Skeletal muscle satellite cell (primary cell): ENCODE data around the gene INTS1.

Experiments
- H3K27me3 ChIP-seq: 2 replicates; pipeline ENCODE4 v1.7.0; 2013; ENCODE audit warnings: low read length; ENCODE audit not compliant: control insufficient read depth, insufficient read depth
- H3K36me3 ChIP-seq: 2 replicates; pipeline ENCODE4 v1.7.0; 2013; ENCODE audit warnings: mild to moderate bottlenecking, control low read depth, low read length; ENCODE audit not compliant: insufficient read depth
- H3K4me1 ChIP-seq: 2 replicates; pipeline ENCODE4 v1.7.0; 2013; ENCODE audit warnings: low read length; ENCODE audit not compliant: control insufficient read depth, insufficient read depth
- H3K4me2 ChIP-seq: 2 replicates; pipeline ENCODE4 v1.7.0; 2013; ENCODE audit warnings: mild to moderate bottlenecking, low read length
- H3K4me3 ChIP-seq: 2 replicates; pipeline ENCODE4 v1.7.0; 2013; ENCODE audit warnings: low read length
- H3K9ac ChIP-seq: 2 replicates; pipeline ENCODE4 v1.7.0; 2013; ENCODE audit warnings: mild to moderate bottlenecking, low read depth, low read length, moderate library complexity
- H3K9me3 ChIP-seq: replicated peaks from 2 replicates; pipeline ENCODE4 v1.7.0; 2013; ENCODE audit warnings: mild to moderate bottlenecking, control low read depth, low read length

The INTS1 gene

DNA sequence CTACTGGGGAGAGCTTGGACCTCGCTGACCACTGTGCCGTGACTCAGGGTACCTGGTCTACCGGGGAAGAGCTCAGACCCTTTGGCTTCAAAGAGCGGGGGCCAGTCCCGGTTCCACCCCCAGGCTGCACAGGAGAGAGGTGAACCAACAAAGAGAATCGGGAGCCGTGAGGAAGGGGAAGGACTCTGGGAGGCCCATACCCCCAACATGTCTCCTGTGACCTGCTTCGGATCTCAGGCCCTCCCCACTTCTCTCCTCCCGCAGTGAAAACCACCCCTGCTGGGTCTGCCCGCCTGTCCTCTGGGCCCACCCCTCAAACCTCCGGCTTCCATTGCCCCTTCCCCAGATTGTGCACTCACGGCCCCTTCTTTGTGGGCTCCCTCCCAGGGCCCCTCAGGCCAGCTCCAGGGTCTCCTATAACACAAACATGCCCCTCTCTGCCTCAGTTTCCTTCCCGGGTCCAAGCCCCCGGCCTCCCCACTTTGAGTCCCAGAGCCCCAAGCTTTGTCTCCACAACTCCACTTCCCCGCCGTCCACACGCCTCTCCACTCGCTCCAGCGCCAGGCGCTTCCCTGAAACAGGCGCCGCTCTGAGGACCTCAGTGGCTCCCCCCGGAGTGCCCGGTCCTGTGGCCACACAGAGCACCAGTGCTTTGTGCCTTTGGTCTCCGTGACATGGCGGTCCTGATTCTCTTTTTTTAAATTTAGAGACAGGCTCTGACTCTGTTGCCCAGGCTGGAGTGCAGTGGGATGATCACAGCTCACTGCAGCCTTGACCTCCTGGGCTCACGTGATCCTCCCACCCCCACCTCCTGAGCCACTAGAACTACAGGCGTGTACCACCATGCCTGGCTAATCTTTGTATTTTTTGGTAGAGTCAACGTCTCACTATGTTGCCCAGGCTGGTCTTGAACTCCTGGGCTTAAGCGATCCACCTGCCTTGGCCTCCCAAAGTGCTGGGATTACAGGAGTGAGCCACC, 7.5 kb upstream of the INTS1 start:
- Histone ChIP-seq H3K4me2 (no peak overlapping the region), H3K4me3 (no peak overlapping the region), H3K36me3 (no peaks in the 10 kb centered on the region), H3K9ac (no peak overlapping the region), H3K9me3 (no peaks in the 10 kb centered on the region), H3K27me3 (no peaks in the 10 kb centered on the region), H3K4me1 (peaks cover 17% of the 10 kb centered on the region)

DNA sequence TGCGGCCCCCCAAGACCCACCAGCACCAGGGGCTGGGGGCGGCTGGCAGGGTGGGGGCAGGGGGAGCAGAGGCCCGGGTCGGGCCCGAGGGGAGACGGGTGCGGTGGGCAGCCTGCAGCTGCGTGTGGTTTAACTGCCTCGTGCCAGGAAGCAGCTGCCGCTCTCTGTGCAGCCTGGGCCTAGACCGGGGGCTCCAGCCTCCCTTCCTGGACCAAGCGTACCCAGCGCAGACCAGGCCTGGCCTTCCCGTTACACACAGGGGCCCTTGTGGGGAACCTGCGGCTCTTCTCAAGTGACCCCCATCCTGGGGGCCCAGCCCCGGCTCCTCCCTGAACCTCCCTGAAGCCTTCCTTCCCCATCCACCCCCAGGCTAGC, 6.6 kb upstream of the INTS1 start:
- no peak overlapping the region for H3K9ac ChIP-seq
- H3K9me3 ChIP-seq, result no peaks in the 10 kb centered on the region
- no peaks in the 10 kb centered on the region for H3K36me3 ChIP-seq
- H3K4me3 ChIP-seq, result no peak overlapping the region
- H3K27me3 ChIP-seq, result no peaks in the 10 kb centered on the region
- no peak overlapping the region for H3K4me2 ChIP-seq
- peaks cover 19% of the 10 kb centered on the region for H3K4me1 ChIP-seq

DNA sequence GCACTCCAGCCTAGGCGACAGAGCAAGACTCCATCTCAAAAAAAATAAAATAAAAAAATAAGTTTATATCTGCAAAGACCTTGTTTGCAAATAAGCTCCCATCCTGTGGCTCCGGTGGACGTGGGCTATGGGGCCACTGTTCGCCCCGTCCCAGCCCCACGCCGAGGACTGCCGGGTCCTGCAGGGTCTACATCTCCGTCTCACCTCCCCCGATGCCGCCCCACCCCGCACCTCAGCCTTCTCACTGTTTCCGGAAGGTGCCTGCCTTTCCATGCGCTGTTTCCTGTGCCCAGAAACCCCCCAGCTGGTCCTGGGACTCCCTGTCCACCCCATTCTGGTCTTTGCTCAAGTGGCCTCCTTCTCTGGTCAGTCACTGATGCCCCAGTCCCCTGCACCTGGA, 5.0 kb upstream of the INTS1 start:
- H3K4me2 ChIP-seq, result no peak overlapping the region
- H3K36me3 ChIP-seq, result no peaks in the 10 kb centered on the region
- no peak overlapping the region for H3K9ac ChIP-seq
- no peak overlapping the region for H3K4me3 ChIP-seq
- no peaks in the 10 kb centered on the region for H3K9me3 ChIP-seq
- no peaks in the 10 kb centered on the region for H3K27me3 ChIP-seq
- peaks cover 19% of the 10 kb centered on the region for H3K4me1 ChIP-seq

DNA sequence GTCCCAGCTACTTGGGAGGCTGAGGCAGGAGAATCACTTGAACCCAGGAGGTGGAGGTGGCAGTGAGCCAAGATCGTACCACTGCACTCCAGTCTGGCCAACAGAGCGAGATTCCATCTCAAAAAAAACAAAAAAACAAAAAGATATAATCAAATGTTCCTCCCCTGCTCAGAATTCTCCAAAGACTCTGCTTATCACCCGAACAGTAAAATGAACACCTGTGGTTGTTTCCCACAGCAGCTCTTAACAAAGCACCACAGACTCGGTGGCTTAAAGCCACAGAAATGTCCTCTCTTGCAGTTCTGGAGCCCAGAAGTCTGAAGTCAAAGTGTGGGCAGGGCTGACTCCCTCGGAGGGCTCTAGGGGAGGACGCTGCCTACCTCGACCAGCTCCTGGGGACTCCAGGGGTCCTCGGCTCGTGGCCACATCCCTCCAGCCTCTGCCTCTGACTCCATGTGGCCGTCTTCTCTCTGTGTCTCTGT, 4.1 kb upstream of the INTS1 start:
- Histone ChIP-seq H3K36me3 (no peaks in the 10 kb centered on the region), H3K9me3 (no peaks in the 10 kb centered on the region), H3K4me3 (no peak overlapping the region), H3K9ac (no peak overlapping the region), H3K4me1 (peaks cover 14% of the 10 kb centered on the region), H3K4me2 (no peak overlapping the region), H3K27me3 (no peaks in the 10 kb centered on the region)

DNA sequence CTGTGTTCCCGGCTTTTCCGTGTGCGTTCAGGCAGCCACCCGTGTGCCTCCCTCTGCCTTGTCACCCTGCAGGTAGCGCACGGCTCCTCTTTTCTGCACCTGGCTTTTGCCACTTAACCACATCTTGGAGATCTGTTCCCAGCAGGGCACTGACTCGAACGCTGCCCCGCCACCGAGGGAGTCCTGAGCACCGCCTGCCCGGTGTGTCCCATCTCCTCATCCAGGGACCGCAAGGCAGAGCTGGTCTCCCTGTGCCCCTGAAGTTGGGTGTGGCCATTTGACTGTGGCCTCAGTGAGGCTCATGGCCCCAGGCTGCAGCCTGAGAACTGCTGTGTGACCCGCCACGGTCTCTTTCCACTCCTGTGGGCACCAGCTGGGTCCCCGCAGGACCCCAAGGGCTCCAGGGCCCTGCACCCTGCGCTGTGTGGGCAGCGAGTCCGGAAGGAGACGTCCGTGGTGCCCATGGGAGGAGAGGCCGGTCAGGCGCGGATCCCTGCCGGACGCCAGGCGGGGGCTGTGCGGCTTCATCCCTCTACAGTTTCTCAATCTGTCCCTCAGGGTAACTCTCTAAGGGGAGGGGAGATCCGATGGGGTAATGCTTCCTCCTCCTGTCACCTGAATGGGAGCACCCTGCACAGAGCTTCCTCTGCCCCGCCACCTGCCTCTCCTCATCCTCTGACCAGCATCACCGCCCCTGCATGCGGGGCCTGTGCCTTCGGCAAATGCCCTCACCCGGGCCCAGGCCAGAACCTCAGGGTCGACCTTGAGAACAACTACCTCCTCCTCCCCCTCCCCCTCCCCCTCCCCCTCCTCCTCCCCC, 1.8 kb upstream of the INTS1 start:
- no peaks in the 10 kb centered on the region for H3K27me3 ChIP-seq
- peaks cover 14% of the 10 kb centered on the region for H3K4me1 ChIP-seq
- no peak overlapping the region for H3K4me2 ChIP-seq
- H3K9me3 ChIP-seq, result no peaks in the 10 kb centered on the region
- H3K4me3 ChIP-seq, result no peak overlapping the region
- no peak overlapping the region for H3K9ac ChIP-seq
- peaks cover 14% of the 10 kb centered on the region for H3K36me3 ChIP-seq

- no peaks in the 10 kb centered on the region for H3K27me3 ChIP-seq
- peak overlapping the region; percentile 99 for H3K4me2 ChIP-seq
- H3K9me3 ChIP-seq, result no peaks in the 10 kb centered on the region
- peaks cover 14% of the 10 kb centered on the region for H3K4me1 ChIP-seq
- peak overlapping the region; percentile 98 for H3K4me3 ChIP-seq
- H3K9ac ChIP-seq, result peak overlapping the region; percentile 94
- H3K36me3 ChIP-seq, result peaks cover 25% of the 10 kb centered on the region
Observed at GRCh38 chr7:1503390-1503789, 799 bp downstream of the INTS1 start.

- Histone ChIP-seq H3K4me3 (peak overlapping the region; percentile 98), H3K9me3 (no peaks in the 10 kb centered on the region), H3K4me2 (peak overlapping the region; percentile 99), H3K4me1 (peaks cover 14% of the 10 kb centered on the region), H3K27me3 (no peaks in the 10 kb centered on the region), H3K9ac (peak overlapping the region; percentile 94), H3K36me3 (peaks cover 25% of the 10 kb centered on the region)
Observed at GRCh38 chr7:1502845-1503244, 1.3 kb downstream of the INTS1 start.

- Histone ChIP-seq H3K4me2 (no peak overlapping the region), H3K4me1 (peaks cover 7% of the 10 kb centered on the region), H3K36me3 (peaks cover 32% of the 10 kb centered on the region), H3K27me3 (no peaks in the 10 kb centered on the region), H3K9ac (no peak overlapping the region), H3K9me3 (no peaks in the 10 kb centered on the region), H3K4me3 (no peak overlapping the region)
Observed at GRCh38 chr7:1501487-1502270, 2.5 kb downstream of the INTS1 start.

- Histone ChIP-seq H3K4me3 (no peak overlapping the region), H3K36me3 (peaks cover 36% of the 10 kb centered on the region), H3K9ac (no peak overlapping the region), H3K27me3 (no peaks in the 10 kb centered on the region), H3K4me1 (peaks cover 6% of the 10 kb centered on the region), H3K4me2 (no peak overlapping the region), H3K9me3 (no peaks in the 10 kb centered on the region)
Observed at GRCh38 chr7:1500064-1500807, 4.0 kb downstream of the INTS1 start.

GRCh38 chr7:1499367-1500029, 4.7 kb downstream of the INTS1 start:
- H3K9me3 ChIP-seq, result no peaks in the 10 kb centered on the region
- no peaks in the 10 kb centered on the region for H3K27me3 ChIP-seq
- H3K4me1 ChIP-seq, result peaks cover 6% of the 10 kb centered on the region
- H3K9ac ChIP-seq, result no peak overlapping the region
- H3K36me3 ChIP-seq, result peaks cover 36% of the 10 kb centered on the region
- no peak overlapping the region for H3K4me2 ChIP-seq
- H3K4me3 ChIP-seq, result no peak overlapping the region
